SK-N-DZ (cell line): ENCODE results near the gene PSMA7.
"Not testable (repeated sequence)": the region's sequence is repeated elsewhere in the genome, so short reads cannot be mapped to it uniquely, and the experiment has no call there.

Source experiments
- DNase-seq: peaks from one replicate; pipeline ENCODE4 v3.0.0-alpha.2; 2015; ENCODE audit warnings: low spot score

The PSMA7 gene

DNA sequence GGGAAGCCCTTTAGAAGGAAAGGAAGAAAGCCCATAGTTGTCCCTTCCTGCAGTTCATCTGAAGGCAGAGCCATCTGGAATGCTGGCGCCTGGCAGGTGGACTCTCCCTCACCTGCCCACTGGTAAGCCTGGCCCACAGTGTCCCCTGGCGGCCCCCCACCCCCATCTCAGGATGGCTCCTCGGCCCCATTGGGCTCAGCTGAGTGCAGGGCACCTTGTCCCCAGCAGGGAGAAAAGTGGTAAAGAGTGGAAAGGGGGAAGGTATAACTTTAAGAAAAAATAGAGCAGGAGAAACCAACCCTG lies 13.0 kb upstream of the PSMA7 start:
- no peak for DNase-seq

GRCh38 chr20:62155428-62156253 lies 12.4 kb upstream of the PSMA7 start:
- DNase-seq = no peak

- DNase-seq = no peak
Observed at GRCh38 chr20:62151835-62152364, 8.7 kb upstream of the PSMA7 start.

DNA sequence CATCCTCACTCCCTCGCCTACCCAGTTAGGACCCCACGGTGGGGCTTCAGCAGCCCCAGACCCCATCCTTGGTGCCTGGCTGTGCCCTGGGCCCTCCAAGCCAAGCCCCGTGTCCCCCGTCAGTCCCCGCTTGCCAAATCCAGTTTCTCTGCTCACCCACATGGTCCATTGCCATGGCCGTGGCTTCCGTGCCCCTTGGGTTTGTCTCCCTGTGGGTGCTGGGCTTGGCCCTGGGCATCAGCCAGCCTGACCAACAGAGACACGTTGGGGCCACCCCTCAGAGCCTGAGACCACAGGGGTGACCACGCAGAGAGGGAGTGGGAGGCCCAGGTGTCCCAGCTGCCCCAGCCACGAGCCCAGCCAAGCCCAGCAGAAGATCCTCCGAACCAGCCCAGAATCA lies 8.0 kb upstream of the PSMA7 start:
- no peak for DNase-seq

GRCh38 chr20:62150310-62150575 lies 7.0 kb upstream of the PSMA7 start:
- no peak for DNase-seq

DNA sequence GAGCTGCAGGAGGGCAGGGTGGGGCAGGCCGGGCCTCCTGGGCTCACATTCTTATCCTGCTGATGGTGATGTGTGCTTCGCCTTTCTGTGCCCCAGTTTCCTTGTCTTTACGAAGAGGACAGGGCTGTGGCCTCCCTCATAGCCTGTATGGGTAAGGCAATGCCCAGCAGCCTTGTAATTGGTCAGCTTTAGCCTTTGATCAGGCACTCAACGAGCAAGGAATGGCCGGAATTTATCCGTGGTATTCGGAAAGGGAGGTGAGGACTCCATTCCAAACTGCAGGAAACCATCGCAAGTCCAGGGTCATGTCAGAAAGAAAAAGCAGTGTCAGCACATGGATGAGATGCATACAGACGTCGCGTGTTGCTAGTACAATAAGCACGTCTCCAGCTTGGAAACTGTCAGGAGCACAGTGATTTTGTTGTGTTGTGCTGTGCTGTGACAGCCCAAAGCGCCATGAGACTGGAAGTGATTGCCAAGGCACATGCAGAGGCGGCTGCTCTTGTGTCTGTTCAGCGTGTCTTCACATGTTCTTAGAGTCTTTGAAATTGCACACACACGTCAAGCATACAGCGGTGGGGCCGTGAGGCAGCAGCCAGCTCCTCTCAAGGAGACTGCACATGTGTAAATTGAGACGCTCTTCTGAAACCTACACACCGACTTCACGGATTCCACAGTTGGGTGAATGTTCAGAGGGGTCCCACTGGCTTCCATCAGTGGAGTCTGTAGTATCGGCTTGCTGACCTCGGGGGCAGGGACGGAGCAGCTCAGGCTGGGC lies 6.5 kb upstream of the PSMA7 start:
- DNase-seq = no peak

- no peak for DNase-seq
Observed at GRCh38 chr20:62148908-62149314, 5.7 kb upstream of the PSMA7 start.

DNA sequence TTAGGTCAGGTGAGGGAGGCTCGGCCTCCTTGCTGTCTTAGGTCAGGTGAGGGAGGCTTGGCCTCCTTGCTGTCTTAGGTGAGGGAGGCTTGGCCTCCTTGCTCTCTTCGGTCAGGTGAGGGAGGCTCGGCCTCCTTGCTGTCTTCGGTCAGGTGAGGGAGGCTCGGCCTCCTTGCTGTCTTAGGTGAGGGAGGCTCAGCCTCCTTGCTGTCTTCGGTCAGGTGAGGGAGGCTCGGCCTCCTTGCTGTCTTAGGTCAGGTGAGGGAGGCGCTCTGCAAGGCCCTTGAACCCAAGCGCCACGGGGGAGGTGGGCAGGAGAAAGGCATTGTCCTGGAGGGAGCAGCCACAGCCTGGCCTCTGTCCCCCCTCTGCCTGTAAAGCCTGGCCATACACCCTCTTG lies 5.2 kb upstream of the PSMA7 start:
- DNase-seq = not testable (repeated sequence)

DNA sequence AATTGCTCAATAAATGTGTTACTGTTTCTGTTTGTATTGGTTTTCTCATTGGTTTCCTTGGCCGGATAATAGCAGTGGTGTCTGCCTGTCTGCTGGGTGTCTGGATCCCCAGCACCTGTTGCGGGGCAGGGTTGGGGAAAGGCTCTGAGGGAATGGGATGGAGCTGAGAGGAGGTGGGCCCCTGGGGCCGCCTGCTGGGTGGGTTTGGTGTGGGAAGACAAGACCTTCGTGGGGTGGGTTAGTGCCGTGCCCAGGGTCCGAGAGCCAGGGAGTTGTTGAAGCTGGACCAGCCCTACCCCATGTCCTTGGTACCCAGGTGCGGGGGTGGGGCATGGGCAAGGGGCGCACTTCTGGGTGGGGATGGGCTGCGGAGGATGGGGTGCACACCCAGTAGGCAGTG lies 4.3 kb upstream of the PSMA7 start:
- DNase-seq = no peak

DNA sequence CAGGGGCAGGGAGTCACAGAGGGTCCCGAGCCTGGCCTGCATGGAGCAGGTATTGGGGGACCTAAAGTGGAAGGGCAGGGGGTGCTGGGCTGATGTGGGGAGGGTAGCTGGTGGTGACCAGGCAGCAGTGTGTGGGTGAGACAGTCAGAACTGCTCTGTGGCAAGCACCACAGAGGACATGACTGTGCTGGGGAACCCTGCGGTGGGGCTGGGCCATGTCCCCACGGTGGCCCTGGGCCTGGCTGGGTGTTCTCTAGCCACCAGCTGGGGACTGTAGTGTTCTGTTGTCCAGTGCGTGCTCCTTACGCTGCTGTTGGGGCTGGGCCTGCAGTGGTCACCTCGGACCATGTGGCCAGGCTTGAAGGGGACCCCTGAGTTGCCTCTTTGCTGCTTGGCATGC lies 3.9 kb upstream of the PSMA7 start:
- no peak for DNase-seq

DNA sequence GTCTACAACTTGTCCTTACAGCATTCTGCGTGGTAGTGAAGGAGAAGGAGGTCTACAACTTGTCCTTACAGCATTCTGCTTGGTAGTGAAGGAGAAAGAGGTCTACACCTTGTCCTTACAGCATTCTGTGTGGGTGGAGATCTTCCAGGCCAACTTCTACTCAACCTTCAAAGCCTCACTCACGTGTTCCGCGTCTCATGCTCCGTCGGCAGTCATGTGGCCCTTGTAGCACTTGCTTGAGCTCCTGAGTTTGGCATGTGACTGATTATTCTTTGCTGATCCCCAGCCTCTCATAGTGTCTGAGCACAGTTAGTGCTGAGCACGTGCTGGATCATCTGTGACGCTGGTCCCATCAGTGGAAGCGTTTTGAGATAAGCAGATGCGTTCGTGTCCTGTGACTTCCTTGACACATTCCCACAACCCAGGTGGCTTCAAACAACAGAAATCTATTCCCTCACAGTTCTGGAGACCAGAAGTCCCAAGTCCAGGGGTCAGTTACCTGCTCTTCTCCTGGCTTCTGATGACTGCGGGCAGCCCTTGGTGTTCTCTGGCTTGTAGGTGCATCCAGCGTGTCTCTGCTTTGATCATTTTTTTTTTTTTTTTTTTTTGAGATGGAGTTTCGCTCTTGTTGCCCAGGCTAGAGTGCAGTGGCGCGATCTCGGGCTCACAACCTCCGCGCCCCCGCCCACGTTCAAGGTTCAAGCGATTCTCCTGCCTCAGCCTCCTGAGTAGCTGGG lies 3.0 kb upstream of the PSMA7 start:
- DNase-seq = no peak

- no peak for DNase-seq
Observed at GRCh38 chr20:62145688-62146018, 2.5 kb upstream of the PSMA7 start.

DNA sequence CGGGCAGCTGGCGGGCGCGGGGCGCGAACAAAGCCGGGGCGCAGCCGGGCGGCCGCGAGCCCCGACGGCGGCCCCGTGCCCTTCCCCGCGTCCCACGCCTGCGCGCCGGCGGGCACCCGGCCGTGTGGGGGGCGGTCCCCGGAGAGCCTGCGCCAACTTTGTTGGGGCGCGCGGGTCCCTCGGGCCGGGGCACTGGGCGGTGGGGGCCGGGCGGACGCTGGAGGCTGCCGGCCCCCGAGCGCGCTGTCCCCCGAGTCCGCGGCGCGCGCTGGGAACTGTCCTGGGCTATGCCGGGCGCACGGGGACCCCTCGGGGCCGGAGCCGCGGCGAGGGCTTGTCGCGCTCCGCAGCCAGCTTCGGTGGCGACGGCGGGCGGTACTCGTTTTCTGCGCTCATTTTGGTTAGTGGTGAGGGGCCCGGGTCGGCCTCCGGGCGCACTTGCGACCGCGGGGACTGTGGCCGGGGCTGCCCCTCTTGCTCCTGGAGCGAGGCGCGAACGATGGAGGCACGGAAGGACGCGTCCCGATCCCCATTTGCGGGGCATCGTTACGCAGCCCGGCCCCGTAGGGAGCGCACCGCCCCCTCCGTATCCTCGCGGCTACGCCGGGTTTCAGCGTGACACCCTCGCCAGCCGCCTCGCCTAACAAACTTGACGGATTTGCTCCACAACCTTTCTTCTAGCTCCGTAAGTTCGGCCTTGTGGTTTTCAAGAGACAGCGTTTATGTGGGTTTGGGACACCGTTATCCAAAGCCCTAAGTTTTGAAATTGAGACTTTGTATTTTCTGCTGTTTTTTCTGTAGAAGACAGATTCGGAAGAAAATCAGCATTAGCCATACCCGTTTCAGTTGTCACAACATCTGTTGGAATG lies 997 bp upstream of the PSMA7 start:
- peak; percentile 56 for DNase-seq

- DNase-seq = no peak
Observed at GRCh38 chr20:62142252-62143080, 728 bp downstream of the PSMA7 start.

- peak; percentile 60 for DNase-seq
Observed at GRCh38 chr20:62141397-62142251, 1.6 kb downstream of the PSMA7 start.

GRCh38 chr20:62141043-62141396 lies 2.2 kb downstream of the PSMA7 start:
- no peak for DNase-seq

- DNase-seq = no peak
Observed at GRCh38 chr20:62139636-62140035, 3.6 kb downstream of the PSMA7 start.

- no peak for DNase-seq
Observed at GRCh38 chr20:62138912-62139311, 4.3 kb downstream of the PSMA7 start.

DNA sequence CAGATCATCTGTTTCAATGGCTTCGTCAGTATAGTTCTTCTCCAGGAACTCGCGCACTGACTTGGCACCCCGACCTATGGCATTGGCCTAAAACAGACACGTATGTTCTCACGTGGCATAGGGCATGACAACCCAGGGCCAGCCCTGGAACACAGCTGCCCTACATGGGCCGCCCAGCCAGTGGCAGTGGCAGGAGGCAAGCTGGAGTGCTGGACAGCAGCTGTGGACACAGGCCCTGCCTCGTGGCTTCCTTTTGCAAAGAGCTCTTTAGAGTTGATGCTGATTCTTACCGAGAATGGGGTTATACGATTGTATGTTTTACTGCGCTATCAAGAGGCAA lies 5.0 kb downstream of the PSMA7 start:
- DNase-seq = no peak
